Measurements from ENCODE around the gene FXR1.

DNA sequence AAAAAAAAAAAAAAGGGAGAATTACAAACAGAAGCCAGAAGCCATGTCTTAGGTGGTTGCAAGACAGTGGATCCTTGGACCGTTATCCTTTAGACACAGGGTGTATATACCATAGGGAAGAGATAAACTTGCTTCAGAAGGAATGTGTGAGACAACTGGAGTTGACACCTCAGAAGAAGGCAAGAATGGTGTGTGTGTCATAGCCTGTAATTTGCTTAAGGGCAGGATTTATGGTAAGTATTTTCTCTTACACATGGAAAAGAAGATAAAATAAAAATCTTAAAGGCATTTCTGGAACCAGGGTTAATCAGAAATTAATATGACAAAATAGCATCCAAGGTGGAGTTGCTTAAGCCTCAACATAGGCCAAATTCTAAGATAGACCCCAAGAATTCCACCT lies 96.3 kb downstream of the FXR1 start:
- TF ChIP-seq KLF16 (CRISPR knock-in tag; IDR thresholded peaks at IDR 0.05) (no peak), TMF1 (CRISPR knock-in tag; IDR thresholded peaks at IDR 0.05; ENCODE audit: low read depth) (no peak), BCL6 (CRISPR knock-in tag; IDR thresholded peaks at IDR 0.05) (no peak), ZNF816 (CRISPR knock-in tag; IDR thresholded peaks at IDR 0.05; ENCODE audit: borderline replicate concordance) (no peak)
